Testis (tissue), 2 donors: ENCODE data around the gene CRTAC1.

Experiments used
- CTCF ChIP-seq, 3 experiments: fragments of 450-650 bp in 2 of 3; fragments of 200-600 bp in 1 of 3; sonication (generic) in 1 of 3; IDR thresholded peaks; one replicate each; pipeline ENCODE4 v1.5.1; 2016 to 2019; ENCODE audit warnings: antibody characterized with exemption in 3 of 3, mild to moderate bottlenecking in 2 of 3, moderate library complexity in 1 of 3
- POLR2A ChIP-seq: fragments of 450-650 bp; IDR thresholded peaks from one replicate; pipeline ENCODE4 v1.6.1; 2017; ENCODE audit warnings: antibody characterized with exemption, mild to moderate bottlenecking, moderate library complexity

GRCh38 chr10:97923476-97923875 lies 106.9 kb downstream of the CRTAC1 start:
- TF ChIP-seq CTCF (IDR thresholded peaks at IDR 0.05), result no peak
- TF ChIP-seq POLR2A, result no peak
